DMS79 treated with DMSO at 0.1 percent for 48 hours (cell line): ENCODE measurements around the gene VRK1.

Source experiments
- DNase-seq: peaks from one replicate; lab custom pipeline; 2025; lab: John Stamatoyannopoulos, UW

VRK1 gene

DNA sequence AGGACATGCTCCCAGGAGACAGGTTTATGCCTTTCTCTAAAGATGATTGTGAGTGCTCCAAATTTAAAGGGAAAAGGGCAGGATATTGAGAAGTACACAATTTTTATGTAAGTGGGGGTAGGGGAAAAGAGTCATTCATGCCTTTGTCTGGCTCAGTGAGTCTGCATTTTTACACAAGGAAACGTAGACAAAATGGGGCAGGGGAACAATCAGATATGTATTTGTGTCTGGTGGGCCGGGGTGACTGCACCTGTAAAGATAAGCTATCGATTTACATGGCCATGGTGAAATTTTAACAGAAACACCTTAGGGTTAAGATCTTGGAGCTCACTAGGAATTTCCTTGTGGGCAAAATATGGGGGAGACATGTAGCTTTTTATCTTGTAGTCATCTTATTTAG is 123.6 kb downstream of the VRK1 start:
- no peak for DNase-seq

DNA sequence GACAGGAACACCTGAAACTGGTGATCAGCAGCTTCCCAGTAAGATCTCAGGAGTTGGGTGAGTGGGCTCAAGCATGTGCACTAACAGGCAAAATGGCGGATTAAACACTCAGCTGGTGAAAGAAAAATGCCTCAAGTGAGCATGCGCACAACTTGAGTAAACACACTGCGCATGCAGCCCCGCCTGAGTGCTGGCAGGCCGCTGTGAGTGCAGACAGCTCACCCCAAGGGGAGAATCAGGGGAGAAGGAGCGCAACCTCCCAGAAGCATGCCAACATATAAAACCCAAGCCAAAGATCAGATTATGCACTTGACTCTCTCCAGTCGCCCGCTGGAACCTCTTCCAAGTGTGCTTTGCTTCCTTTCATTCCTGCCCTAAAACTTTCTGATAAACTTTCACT is 125.8 kb downstream of the VRK1 start:
- DNase-seq = no peak

- DNase-seq = no peak
Measured at GRCh38 chr14:96925422-96925821, 128.2 kb downstream of the VRK1 start.

GRCh38 chr14:96926001-96926400 is 128.8 kb downstream of the VRK1 start:
- DNase-seq = no peak

GRCh38 chr14:96928779-96929380 is 131.7 kb downstream of the VRK1 start:
- no peak for DNase-seq

GRCh38 chr14:96929950-96930349 is 132.8 kb downstream of the VRK1 start:
- no peak for DNase-seq

DNA sequence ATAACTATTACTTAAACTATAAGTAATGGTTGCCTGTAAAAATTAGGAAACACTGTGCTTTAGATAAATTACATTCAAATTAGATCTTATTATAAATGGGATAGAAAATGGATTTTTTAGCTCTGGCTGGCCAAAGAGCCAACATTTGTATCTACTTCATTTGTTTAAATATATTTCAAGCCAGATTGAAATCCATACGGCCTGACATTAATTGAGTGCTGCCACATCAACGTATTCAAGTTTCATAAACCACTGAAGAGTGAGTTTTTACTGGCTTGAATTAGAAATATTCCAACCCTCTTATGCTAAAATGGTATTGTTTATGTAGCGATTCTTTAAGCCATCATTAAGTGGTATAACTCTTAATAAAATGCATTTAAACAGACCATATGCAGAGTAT is 133.3 kb downstream of the VRK1 start:
- no peak for DNase-seq
